Stimulated activated CD4-positive, alpha-beta T cell treated with anti-CD3 and anti-CD28 coated beads, Interleukin-1b, Interleukin-23, amount 100 ng/mL, for 4 hours (primary cell): Measurements from ENCODE around the gene ALDH4A1.

Source experiments
- DNase-seq, 2 donors: peaks; one replicate each; pipeline ENCODE4 v3.0.0-alpha.2; 2020; ENCODE audit warnings: low read depth in 2 of 2

ALDH4A1 gene

GRCh38 chr1:18902523-18903290 lies at the start of gene ALDH4A1:
Gene ALDH4A1, minus strand, starts transcription at chr1:18902555. Its CDS starts 32 bp downstream, at chr1:18902523.
- peak; percentile 79 to 87 for DNase-seq

- peak; percentile 41 to 42 for DNase-seq
These were observed 49.5 kb upstream of the ALDH4A1 start for GRCh38 chr1:18951818-18952391.

- no peak for DNase-seq
These were observed 49.1 kb upstream of the ALDH4A1 start for GRCh38 chr1:18951416-18951815.

- no peak for DNase-seq
These were observed 48.2 kb upstream of the ALDH4A1 start for GRCh38 chr1:18950401-18951026.

GRCh38 chr1:18949686-18950400 lies 47.5 kb upstream of the ALDH4A1 start:
- DNase-seq = no peak

GRCh38 chr1:18948913-18949685 lies 46.7 kb upstream of the ALDH4A1 start:
- no peak for DNase-seq

GRCh38 chr1:18948048-18948912 lies 45.9 kb upstream of the ALDH4A1 start:
- DNase-seq = peak in 1 of 2 donors; percentile 48

GRCh38 chr1:18947570-18947969 lies 45.2 kb upstream of the ALDH4A1 start:
- no peak for DNase-seq

GRCh38 chr1:18946550-18947381 lies 44.4 kb upstream of the ALDH4A1 start:
- no peak for DNase-seq

- DNase-seq = no peak
These were observed 43.1 kb upstream of the ALDH4A1 start for GRCh38 chr1:18945401-18945849.

- DNase-seq = no peak
These were observed 42.5 kb upstream of the ALDH4A1 start for GRCh38 chr1:18944810-18945209.

- DNase-seq = no peak
These were observed 41.7 kb upstream of the ALDH4A1 start for GRCh38 chr1:18943914-18944572.

- no peak for DNase-seq
These were observed 40.8 kb upstream of the ALDH4A1 start for GRCh38 chr1:18943162-18943561.

GRCh38 chr1:18942340-18942739 lies 40.0 kb upstream of the ALDH4A1 start:
- DNase-seq = no peak

- no peak for DNase-seq
These were observed 39.1 kb upstream of the ALDH4A1 start for GRCh38 chr1:18941221-18942141.

GRCh38 chr1:18940303-18941020 lies 38.1 kb upstream of the ALDH4A1 start:
- DNase-seq = no peak
